K562 (cell line): ENCODE data around the gene EMP2. TPM values are rescaled to one million over a fixed set of nuclear protein-coding genes. Genes with fewer than 3 reads are reported as not detected.
A peak's percentile ranks its signal among the peaks of the same experiment; 100 is the strongest.

ENCODE experiments used
- ATAC-seq: fragments of 200-7000 bp; cut with Tn5 transposase; 3 replicates; pipeline ENCODE4 v1.9.1; 2020; ENCODE audit warnings: moderate library complexity
- BruUV-seq: library from RNA; stranded (reverse); fragments of 400-500 nt; replicated peaks from 2 replicates; lab custom pipeline; 2021; lab: Mats Ljungman, UMichigan
- CTCF ChIA-PET: fragments of 300-600 bp; formaldehyde crosslinking; extraction: SDS; loops from one replicate; lab custom pipeline; 2021; ENCODE audit warnings: low intra/inter-chr PET ratio; lab: Yijun Ruan, JAX
- POLR2A ChIA-PET: fragments of 300-600, 350-650 bp; sonication (Branson Sonifier 250); formaldehyde crosslinking; extraction: SDS; loops from one replicate; lab custom pipeline; 2021; ENCODE audit warnings: antibody characterized with exemption, inconsistent platforms; lab: Yijun Ruan, JAX
- DNase-seq, 4 experiments: peaks; one replicate each; pipeline versions ENCODE4 v3.0.0 to v3.0.0-alpha.2; 2011 to 2018; ENCODE audit warnings: low spot score in 3 of 4, mixed read lengths in 3 of 4; ENCODE audit errors: extremely low read depth in 1 of 4
- FAIRE-seq: peaks from 2 replicates; lab custom pipeline; 2011; peaks lifted over from hg19 to GRCh38; lab: Jason Lieb, UNC
- H2AFZ ChIP-seq: 2 replicates; pipeline ENCODE4 v1.6.0; 2011; ENCODE audit warnings: low read depth, low read length, control low read depth, inconsistent platforms
- H3K27ac ChIP-seq: fragments of 200-600 bp; 3 replicates; pipeline ENCODE4 v1.8.0; 2011; ENCODE audit warnings: low read depth, mild to moderate bottlenecking, control low read depth, inconsistent platforms, low read length, moderate library complexity, mixed read lengths; ENCODE audit errors: extremely low read depth
- H3K27me3 ChIP-seq, 2 experiments: fragments of 300-600 bp in 1 of 2; 2 replicates in 1 of 2; 3 replicates in 1 of 2; pipeline versions ENCODE4 v1.6.0 to v1.8.0; 2011; ENCODE audit warnings: inconsistent platforms in 2 of 2, low read length in 2 of 2, mild to moderate bottlenecking in 1 of 2, mixed read lengths in 1 of 2, moderate library complexity in 1 of 2; ENCODE audit not compliant: control insufficient read depth in 2 of 2, insufficient read depth in 2 of 2
- H3K36me3 ChIP-seq: fragments of 300-600 bp; 3 replicates; pipeline ENCODE4 v1.8.0; 2011; ENCODE audit warnings: mild to moderate bottlenecking, low read length, inconsistent platforms; ENCODE audit not compliant: control insufficient read depth, insufficient read depth
- H3K4me1 ChIP-seq, 2 experiments: fragments of 200-600 bp in 1 of 2; replicated peaks in 1 of 2; 2 replicates in 1 of 2; 3 replicates in 1 of 2; pipeline versions ENCODE4 v1.5.1 to v1.8.0; 2011; ENCODE audit warnings: inconsistent platforms in 2 of 2, low read length in 2 of 2, mild to moderate bottlenecking in 1 of 2, mixed read lengths in 1 of 2, moderate library complexity in 1 of 2; ENCODE audit not compliant: control insufficient read depth in 2 of 2, insufficient read depth in 2 of 2
- H3K4me2 ChIP-seq: 2 replicates; pipeline ENCODE4 v1.6.1; 2011; ENCODE audit warnings: low read length, control low read depth, inconsistent platforms, mixed read lengths; ENCODE audit not compliant: insufficient read depth
- H3K4me3 ChIP-seq: fragments of 200-600 bp; sonication (generic), shearing (Covaris generic); 2 replicates; pipeline ENCODE4 v1.5.1; 2016; ENCODE audit warnings: control low read depth, inconsistent platforms
- H3K79me2 ChIP-seq: fragments of 200-600 bp; 3 replicates; pipeline ENCODE4 v1.8.0; 2011; ENCODE audit warnings: low read length, inconsistent platforms; ENCODE audit not compliant: control insufficient read depth, insufficient read depth
- H3K9ac ChIP-seq, 2 experiments: 2 replicates each; pipeline versions ENCODE4 v1.6.0 to v1.6.1; 2011; ENCODE audit warnings: low read depth in 2 of 2, low read length in 2 of 2, control low read depth in 1 of 2, inconsistent platforms in 1 of 2, mild to moderate bottlenecking in 1 of 2, mixed read lengths in 1 of 2; ENCODE audit not compliant: insufficient read depth in 1 of 2
- H3K9me1 ChIP-seq: one replicate; pipeline ENCODE4 v1.6.0; 2011; ENCODE audit warnings: inconsistent platforms, mild to moderate bottlenecking, low read length, moderate library complexity; ENCODE audit not compliant: control insufficient read depth, insufficient read depth
- H3K9me3 ChIP-seq: replicated peaks from 2 replicates; pipeline ENCODE4 v1.5.1; 2011; ENCODE audit warnings: low read depth, low read length, inconsistent platforms; ENCODE audit not compliant: control insufficient read depth, insufficient read depth
- H4K20me1 ChIP-seq: replicated peaks from 2 replicates; pipeline ENCODE4 v1.6.1; 2011; ENCODE audit warnings: low read length, inconsistent platforms, mixed read lengths; ENCODE audit not compliant: control insufficient read depth, insufficient read depth
- ATF2 ChIP-seq: sonication (generic); formaldehyde crosslinking; IDR thresholded peaks from 2 replicates; pipeline ENCODE4 v1.8.1; 2022; ENCODE audit warnings: missing genetic modification reagents
- CHD1 ChIP-seq: fragments of 200-600 bp; sonication (generic); IDR thresholded peaks from one replicate; pipeline ENCODE4 v1.6.1; 2012; ENCODE audit warnings: mild to moderate bottlenecking, moderate library complexity, low read length, inconsistent platforms
- CHD4 ChIP-seq: fragments of 200-600 bp; sonication (generic); IDR thresholded peaks from 3 replicates; pipeline ENCODE4 v1.6.1; 2012; ENCODE audit warnings: low read depth, mild to moderate bottlenecking, mixed read lengths, low read length, inconsistent platforms; ENCODE audit not compliant: insufficient read depth, insufficient replicate concordance, poor library complexity, severe bottlenecking
- FUS ChIP-seq: fragments of 200-400 bp; formaldehyde crosslinking; optimal IDR thresholded peaks from 2 replicates; pipeline ENCODE3; 2017; ENCODE audit warnings: low read depth, low read length
- NFIC ChIP-seq: fragments of 450-650 bp; IDR thresholded peaks from 2 replicates; pipeline ENCODE4 v1.6.1; 2017; ENCODE audit warnings: mild to moderate bottlenecking, inconsistent platforms
- NFIX ChIP-seq: fragments of 250-450 bp; sonication (Bioruptor Pico); IDR thresholded peaks from 2 replicates; pipeline ENCODE4 v1.4.0; 2020; ENCODE audit warnings: low read depth, mild to moderate bottlenecking, moderate library complexity
- PBX2 ChIP-seq, 2 experiments: IDR thresholded peaks in 1 of 2; conservative IDR thresholded peaks in 1 of 2; 2 replicates each; pipeline ENCODE4 v1.6.1; 2016; ENCODE audit warnings: low read depth in 2 of 2, mild to moderate bottlenecking in 1 of 2, missing compliant biosample characterization in 1 of 2, missing genetic modification characterization in 1 of 2, moderate library complexity in 1 of 2
- WGBS: fragments of 100-300 bp; shearing (Covaris generic); methylation state at CpG from one replicate; pipeline ENCODE4 v1.1.6; 2016; ENCODE audit warnings: low coverage, mixed read lengths; ENCODE audit not compliant: insufficient coverage; ENCODE audit errors: missing lambda C conversion rate; 5-methylcytosine and 5-hydroxymethylcytosine counted together
- in situ Hi-C: fragments of 300-500 bp; cut with MboI; formaldehyde crosslinking; loops from 4 replicates; pipeline ENCODE4 v1.15.0; 2018; ENCODE audit warnings: inconsistent platforms, mixed read lengths
- intact Hi-C: fragments of 100-400 bp; cut with micrococcal nuclease; formaldehyde crosslinking; loops from 2 replicates; pipeline ENCODE4 v1.14.2; 2022
- polyA plus RNA-seq, 8 experiments: library from polyadenylated mRNA; depleted of rRNA in 4 of 8; stranded (reverse) in 5 of 8; unstranded in 3 of 8; fragments of >200 nt; fragmentation: Nextera tagmentation in 2 of 8; fragmentation: Illumina TruSeq in 1 of 8; extraction: Ambion mirVana in 2 of 8; extraction: Trizol in 1 of 8; gene quantifications; 2 replicates each; pipeline versions ENCODE4 v1.2.1 to v1.2.3, GENCODE V29; 2011 to 2014; ENCODE audit warnings: inconsistent platforms in 1 of 8, missing spikeins in 1 of 8
- total RNA-seq, 7 experiments: library from RNA; depleted of rRNA in 6 of 7; stranded (reverse); fragments of >200 nt in 6 of 7; fragmentation: Illumina TruSeq in 2 of 7; extraction: Trizol in 2 of 7; gene quantifications; 2 replicates each; pipeline versions ENCODE4 v1.2.1 to v1.2.3, GENCODE V29; 2011 to 2021; ENCODE audit warnings: low replicate concordance in 1 of 7

EMP2 gene
- total and polyA plus RNA-seq, 9 of the 15 experiments (the other 6 are each of a cell fraction or from before 2014, with no cell fraction given), result 0.73 to 6.2 (median 3.1) TPM

GRCh38 chr16:10587622-10588021 lies 7.2 kb upstream of the EMP2 start:
- H3K36me3 ChIP-seq, result no peaks in the 10 kb centered on the region
- FAIRE-seq, result no peak
- intact Hi-C loops (no loop called here), in situ Hi-C loops (no loop called here)
- H3K9ac ChIP-seq, result no peak overlapping the region
- H3K79me2 ChIP-seq, result no peaks in the 10 kb centered on the region
- no peak for DNase-seq
- H3K4me1 ChIP-seq, result no peaks in the 10 kb centered on the region
- H3K9me1 ChIP-seq, result peaks cover 2% of the 10 kb centered on the region
- no peak overlapping the region for H3K27ac ChIP-seq
- no peak overlapping the region for H2AFZ ChIP-seq
- WGBS, result 0% methylated on average over 2 of the region's 2 CpGs
- H4K20me1 ChIP-seq, result no peaks in the 10 kb centered on the region; the same call in 1 of the 2 replicates
- H3K9me3 ChIP-seq, result no peaks in the 10 kb centered on the region
- no peak overlapping the region for H3K4me3 ChIP-seq
- no TSS peak for BruUV-seq
- no peak for ATAC-seq
- H3K4me2 ChIP-seq, result no peak overlapping the region
- H3K27me3 ChIP-seq, result peaks cover 43 to 63% of the 10 kb centered on the region in 2 experiments
- ChIA-PET POLR2A (interaction anchor here (0.8 kb wide), 1 partner anchor 700 kb away, joined by 3 read pairs; no protein-coding TSS in a partner anchor), CTCF (no interaction called here)
- TF ChIP-seq PBX2 (CRISPR knock-in tag; IDR thresholded peaks at IDR 0.05; ENCODE audit: low read depth) (no peak), PBX2 (tag; conservative IDR thresholded peaks at IDR 0.05; ENCODE audit: low read depth) (no peak), CHD4 (no peak), FUS (no peak), NFIX (peak; percentile 64; the same call in 1 of the 2 replicates), CHD1 (no peak), ATF2 (CRISPR knock-in tag) (no peak), NFIC (peak; percentile 92)
